ENCODE measurements around the gene CNTNAP5.

DNA sequence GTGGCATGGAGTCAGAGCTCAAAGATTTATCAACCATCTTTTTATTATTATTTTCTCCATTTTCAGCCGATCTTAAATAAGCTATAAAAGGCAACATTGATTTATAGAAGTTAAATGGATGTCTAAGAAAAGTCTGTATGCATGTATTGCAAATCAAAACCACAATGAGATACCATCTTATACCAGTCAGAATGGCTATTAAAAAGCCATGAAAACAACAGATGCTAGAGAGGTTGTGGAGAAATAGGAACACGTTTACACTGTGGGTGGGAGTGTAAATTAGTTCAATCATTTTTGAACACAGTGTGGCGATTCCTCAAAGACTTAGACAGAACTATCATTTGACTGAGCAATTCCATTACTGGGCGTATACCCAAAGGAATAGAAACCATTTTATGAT is 731.0 kb downstream of the CNTNAP5 start:
- TF ChIP-seq SUZ12 (IDR thresholded peaks at IDR 0.05; ENCODE audit: extremely low read depth, insufficient read depth, insufficient read length) (no peak), ZNF274 (IDR thresholded peaks at IDR 0.05; ENCODE audit: low read depth, low read length) (no peak)
